Spleen (tissue), 7 donors: ENCODE results near the gene TOPBP1.

Experiments
- CTCF ChIP-seq, 11 experiments: fragments of 200-600 bp in 7 of 11; fragments of 450-650 bp in 4 of 11; sonication (generic) in 4 of 11; IDR thresholded peaks in 8 of 11; conservative IDR thresholded peaks in 3 of 11; 1 replicate in 7 of 11; 2 replicates in 4 of 11; pipeline versions ENCODE4 v1.4.0 to v1.8.0; 2016 to 2021; ENCODE audit warnings: antibody characterized with exemption in 11 of 11, inconsistent platforms in 4 of 11, mild to moderate bottlenecking in 1 of 11
- POLR2A ChIP-seq, 3 donors: fragments of 450-650 bp; IDR thresholded peaks; one replicate each; pipeline ENCODE4 v1.5.1; 2017; ENCODE audit warnings: antibody characterized with exemption in 3 of 3, mild to moderate bottlenecking in 1 of 3
- donor health status: DM: no; HTN: no; CAD: no; lungs with moderate emphysema.
- donor health status: DM: no; HTN: no; CAD: no.
- donor health status: DM: no; HTN: no; CAD: no.

DNA sequence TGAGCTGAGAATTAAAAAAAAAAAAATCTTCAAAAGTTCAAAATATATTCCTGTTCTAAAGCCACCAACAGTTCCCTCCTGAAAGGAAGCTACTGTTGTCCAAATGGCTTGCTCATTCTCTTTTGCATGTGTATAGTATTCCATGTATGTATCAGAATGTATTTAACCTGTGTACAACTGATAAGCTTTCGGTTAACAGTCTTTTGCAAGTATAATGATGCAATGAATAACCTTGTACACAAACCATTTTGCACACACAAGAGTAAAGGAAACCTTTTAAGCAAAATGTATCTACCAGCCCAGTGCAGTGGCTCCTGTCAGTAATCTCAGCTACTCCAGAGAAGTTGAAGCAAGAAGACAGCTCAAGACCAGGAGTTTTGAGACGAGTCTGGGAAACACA, 32.6 kb downstream of the TOPBP1 start:
- TF ChIP-seq CTCF (IDR thresholded peaks at IDR 0.05 in 8 of 11, conservative IDR thresholded peaks at IDR 0.05 in 3 of 11) (no peak), POLR2A (IDR thresholded peaks at IDR 0.05) (no peak)
